Cerebellar cortex (tissue), 1 donor: ENCODE measurements around the gene ZYG11B.
"Not testable (repeated sequence)": the region's sequence is repeated elsewhere in the genome, so short reads cannot be mapped to it uniquely, and the experiment has no call there.

ENCODE experiments used
- DNase-seq: peaks from one replicate; pipeline ENCODE4 v3.0.0-alpha.2; 2015; ENCODE audit warnings: low spot score

ZYG11B gene

GRCh38 chr1:52707927-52708655 lies 18.2 kb upstream of the ZYG11B start:
- DNase-seq, result no peak

- DNase-seq, result no peak
Measured at GRCh38 chr1:52709016-52709415, 17.2 kb upstream of the ZYG11B start.

DNA sequence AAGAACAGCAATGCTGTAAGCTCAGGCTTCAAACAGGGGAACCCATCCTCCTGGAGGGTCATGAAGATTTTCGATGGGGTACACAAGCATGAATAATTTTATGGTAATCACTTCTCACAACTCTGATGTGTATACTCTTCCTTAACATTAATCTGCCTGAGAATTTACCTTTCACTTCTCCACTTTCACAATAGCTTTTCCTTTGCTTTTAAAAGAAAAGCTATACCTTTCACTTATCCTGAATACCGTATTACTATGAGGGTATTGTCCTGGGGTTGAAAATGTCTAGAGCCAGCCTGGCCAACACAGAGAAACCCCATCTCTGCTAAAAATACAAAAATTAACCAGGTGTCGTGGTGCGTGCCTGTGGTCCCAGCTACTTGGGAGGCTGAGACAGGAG lies 12.7 kb upstream of the ZYG11B start:
- no peak for DNase-seq

GRCh38 chr1:52715296-52715695 lies 11.0 kb upstream of the ZYG11B start:
- not testable (repeated sequence) for DNase-seq

DNA sequence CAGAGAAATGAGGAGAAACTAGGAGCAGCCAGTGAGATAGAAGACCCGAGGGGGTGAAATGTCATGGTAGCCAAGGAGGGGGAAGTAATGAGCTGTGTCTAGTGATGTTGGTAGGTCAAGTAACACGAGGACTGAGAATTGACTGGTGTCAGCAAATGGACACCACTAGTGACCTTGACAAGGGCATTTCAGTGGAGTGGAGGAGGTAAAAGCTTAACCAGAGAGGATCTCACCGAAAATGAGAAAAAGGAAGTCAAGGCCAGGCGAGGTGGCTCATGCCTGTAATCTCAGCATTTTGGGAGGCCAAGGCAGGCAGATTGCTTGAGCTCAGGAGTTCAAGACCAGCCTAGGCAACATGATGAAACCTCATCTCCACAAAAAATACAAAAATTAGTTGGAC lies 3.0 kb upstream of the ZYG11B start:
- no peak for DNase-seq

GRCh38 chr1:52725903-52726264 lies 369 bp upstream of the ZYG11B start:
- DNase-seq, result no peak

- DNase-seq, result peak; percentile 27
Measured at GRCh38 chr1:52727114-52727586, 897 bp downstream of the ZYG11B start.

- no peak for DNase-seq
Measured at GRCh38 chr1:52727956-52728656, 1.9 kb downstream of the ZYG11B start.

DNA sequence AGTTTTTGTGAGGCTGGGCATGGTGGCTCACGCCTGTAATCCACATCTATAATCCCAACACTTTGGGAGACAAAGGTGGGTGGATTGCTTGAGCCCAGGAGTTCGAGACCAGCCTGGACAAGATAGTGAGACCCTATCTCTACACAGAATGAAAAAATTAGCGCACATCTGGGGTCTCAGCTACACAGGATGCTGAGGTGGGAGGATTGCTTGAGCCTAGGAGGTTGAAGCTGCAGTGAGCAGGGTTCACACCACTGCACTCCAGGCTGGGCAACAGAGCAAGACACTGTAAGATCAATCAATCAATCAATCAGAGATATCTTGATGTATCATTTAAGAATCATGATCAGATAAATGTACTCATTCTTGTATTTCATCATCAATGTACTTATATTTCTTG lies 7.1 kb downstream of the ZYG11B start:
- no peak for DNase-seq

GRCh38 chr1:52735371-52735770 lies 9.1 kb downstream of the ZYG11B start:
- not testable (repeated sequence) for DNase-seq

GRCh38 chr1:52738148-52738547 lies 11.9 kb downstream of the ZYG11B start:
- peak; percentile 29 for DNase-seq

GRCh38 chr1:52738893-52739292 lies 12.6 kb downstream of the ZYG11B start:
- DNase-seq, result no peak

GRCh38 chr1:52739699-52740467 lies 13.6 kb downstream of the ZYG11B start:
- DNase-seq, result peak; percentile 88

DNA sequence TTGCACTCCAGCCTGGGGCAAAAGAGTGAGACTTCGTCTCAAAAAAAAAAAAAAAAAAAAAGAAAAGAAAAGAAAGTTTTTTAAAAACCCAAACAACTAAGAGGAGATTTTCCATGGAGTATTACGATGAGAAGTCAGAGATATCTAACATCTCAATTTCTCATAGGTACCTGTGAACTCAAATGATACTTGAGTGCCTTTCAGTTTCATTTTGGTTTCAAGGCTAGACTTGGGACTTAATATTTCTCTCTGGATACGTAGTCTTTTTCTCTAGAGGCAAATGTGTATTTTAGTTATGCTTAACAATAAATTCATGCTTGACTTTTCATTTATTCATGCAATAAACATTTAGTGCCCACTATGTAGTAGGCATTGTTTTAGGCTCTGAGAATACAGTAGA lies 15.0 kb downstream of the ZYG11B start:
- DNase-seq, result no peak

- no peak for DNase-seq
Measured at GRCh38 chr1:52746189-52746588, 19.9 kb downstream of the ZYG11B start.

GRCh38 chr1:52747450-52747849 lies 21.2 kb downstream of the ZYG11B start:
- DNase-seq, result no peak

GRCh38 chr1:52748119-52748518 lies 21.9 kb downstream of the ZYG11B start:
- peak; percentile 36 for DNase-seq

DNA sequence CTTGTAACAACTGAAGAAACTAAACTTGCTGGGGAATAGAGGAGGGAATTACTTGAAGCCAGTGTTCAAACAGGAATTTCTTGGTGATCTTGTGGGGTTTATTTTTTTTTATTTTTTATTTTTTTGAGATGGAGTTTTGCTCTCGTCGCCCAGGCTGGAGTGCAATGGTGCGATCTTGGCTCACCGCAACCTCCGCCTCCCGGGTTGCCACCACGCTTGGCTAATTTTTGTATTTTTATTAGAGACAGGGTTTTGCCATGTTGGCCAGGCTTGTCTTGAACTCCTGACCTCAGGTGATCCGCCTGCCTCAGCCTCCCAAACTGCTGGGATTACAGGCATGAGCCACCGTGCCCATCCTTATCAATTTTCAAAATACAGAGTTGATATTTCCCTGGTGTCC lies 23.2 kb downstream of the ZYG11B start:
- DNase-seq, result not testable (repeated sequence)

DNA sequence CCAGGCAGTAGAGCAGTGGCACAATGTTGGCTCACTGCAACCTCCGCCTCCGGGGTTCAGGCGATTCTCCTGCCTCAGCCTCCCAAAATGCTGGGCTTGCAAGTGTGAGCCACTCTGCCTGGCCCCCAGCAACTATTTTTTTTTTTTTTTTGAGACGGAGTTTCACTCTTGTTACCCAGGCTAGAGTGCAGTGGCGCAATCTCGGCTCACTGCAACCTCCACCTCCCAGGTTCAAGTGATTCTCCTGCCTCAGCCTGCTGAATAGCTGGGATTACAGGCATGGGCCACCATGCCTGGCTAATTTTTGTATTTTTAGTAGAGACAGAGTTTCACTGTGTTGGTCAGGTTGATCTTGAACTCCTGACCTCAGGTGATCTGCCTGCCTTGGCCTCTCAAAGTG lies 23.9 kb downstream of the ZYG11B start:
- not testable (repeated sequence) for DNase-seq

DNA sequence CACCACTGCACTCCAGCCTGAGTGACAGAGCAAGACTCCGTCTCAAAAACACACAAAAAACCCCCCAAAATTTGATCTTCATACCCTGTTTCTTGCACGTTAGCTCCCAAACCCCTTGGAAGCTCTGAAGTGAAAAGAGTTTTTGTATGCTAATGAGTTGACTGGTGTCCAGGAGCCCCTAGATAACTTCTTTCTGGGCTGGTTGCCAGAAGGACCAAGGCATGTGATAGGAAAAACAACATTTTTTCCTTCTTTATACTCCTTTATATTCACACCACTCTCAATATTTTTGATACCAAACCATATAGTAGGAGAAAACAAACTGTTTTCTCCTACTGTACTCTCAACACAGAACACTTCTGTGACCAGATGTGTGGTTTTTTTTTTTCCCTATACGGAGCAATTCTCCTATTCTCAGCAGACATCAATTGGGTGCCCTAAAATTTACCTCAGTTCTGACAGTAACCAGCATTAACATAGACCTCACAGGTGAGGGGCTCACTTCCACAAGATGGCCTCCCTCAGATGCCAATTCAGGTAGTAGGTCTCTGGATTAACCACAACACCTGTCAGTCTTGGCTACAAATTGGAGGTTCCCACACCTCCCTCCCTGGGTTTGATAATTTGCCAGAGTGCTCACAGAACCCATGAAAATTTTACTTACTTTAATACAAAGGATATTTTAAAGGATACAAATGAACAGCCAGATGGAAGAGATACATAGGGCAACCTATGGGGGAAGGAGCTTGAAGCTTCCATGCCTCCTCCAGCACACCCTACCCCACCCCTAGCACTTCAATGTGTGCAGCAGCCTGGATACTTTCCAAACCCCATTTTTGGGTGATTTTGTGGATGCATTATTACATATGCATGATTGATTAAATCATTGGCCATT lies 25.6 kb downstream of the ZYG11B start:
- DNase-seq, result no peak

GRCh38 chr1:52752484-52752826 lies 26.2 kb downstream of the ZYG11B start:
- no peak for DNase-seq

DNA sequence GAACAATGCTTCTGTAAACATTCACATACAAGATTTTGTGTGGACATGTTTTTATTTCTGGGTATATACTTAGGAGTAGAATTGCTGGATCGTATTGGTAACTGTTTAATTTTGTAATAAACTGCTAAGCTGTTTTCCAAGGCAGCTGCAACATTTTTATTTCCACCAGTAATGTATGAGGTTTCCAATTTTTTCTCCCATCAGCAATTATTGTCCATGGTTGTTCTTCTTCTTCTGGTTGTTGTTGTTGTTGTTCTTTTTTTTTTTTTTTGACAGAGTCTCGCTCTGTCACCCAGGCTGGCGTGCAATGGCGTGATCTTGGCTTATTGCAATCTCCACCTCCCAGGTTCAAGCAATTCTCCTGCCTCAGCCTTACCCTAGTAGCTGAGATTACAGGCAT lies 26.9 kb downstream of the ZYG11B start:
- DNase-seq, result no peak
